ENCODE measurements around the gene LAMP5.

Gene LAMP5

GRCh38 chr20:9535449-9535848 lies 21.1 kb downstream of the LAMP5 start:
- no peak for DNase-seq (ENCODE audit: low read depth in 3 of 3)

- DNase-seq (ENCODE audit: low read depth in 3 of 3), result no peak
Measured at GRCh38 chr20:9543214-9543613, 28.8 kb downstream of the LAMP5 start.

- no peak for DNase-seq (ENCODE audit: low read depth in 3 of 3)
Measured at GRCh38 chr20:9550283-9550682, 35.9 kb downstream of the LAMP5 start.

GRCh38 chr20:9550871-9551270 lies 36.5 kb downstream of the LAMP5 start:
- no peak for DNase-seq (ENCODE audit: low read depth in 3 of 3)

GRCh38 chr20:9551808-9552550 lies 37.6 kb downstream of the LAMP5 start:
- no peak for DNase-seq (ENCODE audit: low read depth in 3 of 3)

GRCh38 chr20:9555781-9556180 lies 41.4 kb downstream of the LAMP5 start:
- no peak for DNase-seq (ENCODE audit: low read depth in 3 of 3)

- no peak for DNase-seq (ENCODE audit: low read depth in 3 of 3)
Measured at GRCh38 chr20:9557411-9557810, 43.0 kb downstream of the LAMP5 start.

- DNase-seq (ENCODE audit: low read depth in 3 of 3), result no peak
Measured at GRCh38 chr20:9565910-9566550, 51.6 kb downstream of the LAMP5 start.

- DNase-seq (ENCODE audit: low read depth in 3 of 3), result no peak
Measured at GRCh38 chr20:9566977-9567376, 52.6 kb downstream of the LAMP5 start.

- DNase-seq (ENCODE audit: low read depth in 3 of 3), result no peak
Measured at GRCh38 chr20:9570612-9571011, 56.2 kb downstream of the LAMP5 start.

GRCh38 chr20:9571783-9572182 lies 57.4 kb downstream of the LAMP5 start:
- no peak for DNase-seq (ENCODE audit: low read depth in 3 of 3)

- no peak for DNase-seq (ENCODE audit: low read depth in 3 of 3)
Measured at GRCh38 chr20:9572670-9573069, 58.3 kb downstream of the LAMP5 start.

- DNase-seq (ENCODE audit: low read depth in 3 of 3), result no peak
Measured at GRCh38 chr20:9573335-9574151, 59.2 kb downstream of the LAMP5 start.

- DNase-seq (ENCODE audit: low read depth in 3 of 3), result no peak
Measured at GRCh38 chr20:9574181-9574580, 59.8 kb downstream of the LAMP5 start.

GRCh38 chr20:9574776-9575175 lies 60.4 kb downstream of the LAMP5 start:
- no peak for DNase-seq (ENCODE audit: low read depth in 3 of 3)

GRCh38 chr20:9575836-9576235 lies 61.4 kb downstream of the LAMP5 start:
- no peak for DNase-seq (ENCODE audit: low read depth in 3 of 3)

- DNase-seq (ENCODE audit: low read depth in 3 of 3), result no peak
Measured at GRCh38 chr20:9576695-9577094, 62.3 kb downstream of the LAMP5 start.

- DNase-seq (ENCODE audit: low read depth in 3 of 3), result no peak
Measured at GRCh38 chr20:9577397-9577796, 63.0 kb downstream of the LAMP5 start.

GRCh38 chr20:9578594-9578993 lies 64.2 kb downstream of the LAMP5 start:
- no peak for DNase-seq (ENCODE audit: low read depth in 3 of 3)

All from stimulated activated CD4-positive, alpha-beta T cell treated with anti-CD3 and anti-CD28 coated beads, TNF-alpha, amount 100 ng/mL, for 4 hours (primary cell).